C4-2B (cell line): Measurements from ENCODE around the gene CYP4F3.

Source experiments
- H3K27ac ChIP-seq: fragments of 450-650 bp; 2 replicates; pipeline ENCODE4 v1.5.1; 2017
- ZFX ChIP-seq: fragments of 450-650 bp; IDR thresholded peaks from 2 replicates; pipeline ENCODE4 v1.6.1; 2017
- TF ChIP-seq, protein P1 (sequence below): fragments of 450-650 bp; conservative IDR thresholded peaks from 2 replicates; pipeline ENCODE4 v1.5.1; 2017; ENCODE audit warnings: mild to moderate bottlenecking

The CYP4F3 gene

DNA sequence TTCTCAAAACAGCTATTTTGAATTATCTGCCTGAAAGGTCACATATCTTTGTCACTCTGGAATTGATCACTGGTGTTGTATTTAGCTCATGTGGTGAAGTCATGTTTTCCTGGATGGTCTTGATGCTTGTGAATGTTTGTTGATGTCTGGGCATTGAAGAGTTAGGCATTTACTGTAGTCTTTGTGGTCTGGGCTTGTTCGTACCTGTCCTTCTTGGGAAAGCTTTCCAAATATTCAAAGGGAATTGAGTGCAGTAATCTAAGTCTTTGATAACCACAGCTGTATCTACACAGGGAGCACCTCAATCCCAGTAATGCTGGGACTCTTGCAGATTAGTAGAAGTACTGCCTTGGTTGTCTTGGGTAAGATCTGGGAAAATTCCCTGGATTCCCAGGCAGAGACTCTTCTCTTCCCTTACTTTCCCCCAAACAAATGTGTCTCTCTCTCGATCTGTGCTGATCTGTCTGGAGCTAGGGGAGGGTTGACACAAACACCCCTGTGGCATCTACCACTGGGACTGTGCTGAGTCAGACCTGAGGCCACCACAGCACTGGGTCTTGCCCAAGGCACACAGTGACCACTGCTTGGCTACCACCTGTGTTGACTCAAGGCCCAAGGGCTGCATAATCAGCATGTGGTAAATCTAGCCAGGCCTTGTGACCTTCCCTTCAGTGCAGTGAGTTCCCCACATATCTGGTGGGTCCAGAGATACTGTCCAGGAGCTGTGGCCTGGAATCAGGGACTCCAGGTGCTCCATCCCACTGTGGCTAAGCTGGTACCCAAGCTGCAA, 5.5 kb upstream of the CYP4F3 start:
- TF ChIP-seq, protein P1, sequence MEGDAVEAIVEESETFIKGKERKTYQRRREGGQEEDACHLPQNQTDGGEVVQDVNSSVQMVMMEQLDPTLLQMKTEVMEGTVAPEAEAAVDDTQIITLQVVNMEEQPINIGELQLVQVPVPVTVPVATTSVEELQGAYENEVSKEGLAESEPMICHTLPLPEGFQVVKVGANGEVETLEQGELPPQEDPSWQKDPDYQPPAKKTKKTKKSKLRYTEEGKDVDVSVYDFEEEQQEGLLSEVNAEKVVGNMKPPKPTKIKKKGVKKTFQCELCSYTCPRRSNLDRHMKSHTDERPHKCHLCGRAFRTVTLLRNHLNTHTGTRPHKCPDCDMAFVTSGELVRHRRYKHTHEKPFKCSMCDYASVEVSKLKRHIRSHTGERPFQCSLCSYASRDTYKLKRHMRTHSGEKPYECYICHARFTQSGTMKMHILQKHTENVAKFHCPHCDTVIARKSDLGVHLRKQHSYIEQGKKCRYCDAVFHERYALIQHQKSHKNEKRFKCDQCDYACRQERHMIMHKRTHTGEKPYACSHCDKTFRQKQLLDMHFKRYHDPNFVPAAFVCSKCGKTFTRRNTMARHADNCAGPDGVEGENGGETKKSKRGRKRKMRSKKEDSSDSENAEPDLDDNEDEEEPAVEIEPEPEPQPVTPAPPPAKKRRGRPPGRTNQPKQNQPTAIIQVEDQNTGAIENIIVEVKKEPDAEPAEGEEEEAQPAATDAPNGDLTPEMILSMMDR = no peak
- no peak for TF ChIP-seq ZFX
- no peak overlapping the region for H3K27ac ChIP-seq

DNA sequence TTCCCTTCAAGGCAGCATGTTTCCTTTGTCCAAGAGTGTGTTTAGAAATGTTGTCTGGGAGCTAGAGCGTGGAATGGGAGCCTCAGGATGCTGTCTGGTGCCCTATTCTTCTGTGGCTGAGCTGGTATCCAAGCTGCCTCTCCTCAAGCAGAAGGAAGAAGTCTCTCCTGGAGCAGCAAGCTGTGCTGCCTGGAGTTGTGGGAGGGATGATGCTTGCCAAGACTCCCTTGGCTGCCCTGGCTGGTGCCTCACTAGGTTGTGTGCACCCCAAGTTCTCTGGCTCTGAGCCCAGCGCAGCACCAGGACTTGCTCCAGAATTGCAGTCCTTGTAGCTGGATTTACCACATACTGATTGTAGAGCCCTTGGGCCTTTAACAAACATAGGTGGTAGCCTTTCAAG, 4.7 kb upstream of the CYP4F3 start:
- H3K27ac ChIP-seq = no peak overlapping the region
- TF ChIP-seq, protein P1 = no peak
- TF ChIP-seq ZFX = no peak

DNA sequence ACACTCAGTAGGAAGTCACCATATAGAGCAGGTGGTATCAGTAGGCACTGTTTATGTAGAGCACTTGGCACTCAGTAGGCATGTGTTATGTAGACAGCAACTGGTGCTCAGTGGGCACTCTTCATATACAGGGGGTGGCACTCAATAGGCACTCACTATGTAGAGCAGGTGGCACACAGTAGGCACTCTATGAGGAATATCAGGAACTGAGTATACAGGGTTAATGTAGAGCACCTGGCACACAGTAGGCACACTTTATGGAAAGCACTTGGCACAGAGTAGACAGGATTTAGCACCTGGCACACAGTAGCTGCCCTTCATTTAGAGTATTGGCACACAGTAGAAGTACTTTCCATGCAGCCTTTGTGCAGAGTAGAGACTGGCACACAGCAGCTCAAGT, 1.1 kb upstream of the CYP4F3 start:
- no peak for TF ChIP-seq ZFX
- TF ChIP-seq, protein P1 = no peak
- no peak overlapping the region; the same call in 1 of the 2 replicates for H3K27ac ChIP-seq

DNA sequence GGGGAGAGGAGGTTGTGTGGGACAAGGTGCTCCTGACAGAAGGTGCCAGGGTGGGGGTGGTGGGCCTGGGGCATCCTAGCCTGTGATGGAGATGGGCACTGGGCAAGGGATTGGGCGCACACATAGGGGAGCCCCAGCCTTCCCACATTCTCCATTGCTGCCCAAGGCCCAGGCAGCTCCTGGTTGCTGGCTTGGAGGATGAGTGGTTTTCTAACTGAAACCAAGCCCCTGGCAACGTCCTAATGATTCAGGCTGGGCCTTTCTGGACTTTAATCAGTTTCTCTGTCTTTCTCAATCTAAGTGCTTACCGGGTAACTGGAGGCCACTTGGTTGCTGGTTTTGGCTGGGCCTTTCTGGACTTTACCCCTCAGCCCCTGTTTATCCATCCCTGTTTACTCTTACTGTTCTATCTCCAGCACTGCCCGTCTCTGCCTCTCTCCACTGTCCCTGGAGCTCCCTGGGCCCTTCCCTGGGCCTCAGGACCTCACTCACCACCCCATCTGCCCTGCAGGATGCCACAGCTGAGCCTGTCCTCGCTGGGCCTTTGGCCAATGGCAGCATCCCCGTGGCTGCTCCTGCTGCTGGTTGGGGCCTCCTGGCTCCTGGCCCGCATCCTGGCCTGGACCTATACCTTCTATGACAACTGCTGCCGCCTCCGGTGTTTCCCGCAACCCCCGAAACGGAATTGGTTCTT, 354 bp downstream of the CYP4F3 start:
- TF ChIP-seq, protein P1 = no peak
- TF ChIP-seq ZFX = no peak

DNA sequence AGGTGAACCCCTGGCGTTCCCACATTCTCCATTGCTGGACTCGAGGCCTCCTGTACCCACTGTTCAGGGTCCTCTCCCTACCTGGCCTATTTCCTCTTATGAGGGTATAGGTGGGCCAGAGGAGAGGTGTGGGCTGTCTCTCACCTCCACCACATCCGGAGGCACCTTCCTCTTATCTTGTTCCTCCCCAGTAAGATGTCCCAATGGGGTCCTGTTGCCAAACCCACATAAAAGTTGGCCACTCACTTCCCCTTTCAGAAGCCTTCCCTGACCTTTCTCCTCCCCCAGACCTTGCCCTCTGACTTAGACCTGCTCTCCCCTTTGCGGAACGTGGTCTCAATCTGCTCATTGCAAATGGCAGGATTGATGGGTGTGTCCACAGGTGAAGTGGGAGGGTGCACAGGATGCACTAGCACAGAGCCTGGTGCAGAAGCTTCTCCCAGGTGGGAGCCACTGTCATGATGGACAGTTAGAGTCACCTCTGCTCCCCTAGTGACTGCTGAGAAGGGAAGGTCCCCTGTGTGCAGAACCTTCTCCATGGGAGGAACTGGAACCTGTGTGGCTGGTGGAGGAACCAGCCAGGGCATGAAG, 1.3 kb downstream of the CYP4F3 start:
- H3K27ac ChIP-seq = no peak overlapping the region
- TF ChIP-seq ZFX = no peak
- TF ChIP-seq, protein P1 = no peak

More for the DNA sequence above, 354 bp downstream of the CYP4F3 start:
- H3K27ac ChIP-seq = no peak overlapping the region

DNA sequence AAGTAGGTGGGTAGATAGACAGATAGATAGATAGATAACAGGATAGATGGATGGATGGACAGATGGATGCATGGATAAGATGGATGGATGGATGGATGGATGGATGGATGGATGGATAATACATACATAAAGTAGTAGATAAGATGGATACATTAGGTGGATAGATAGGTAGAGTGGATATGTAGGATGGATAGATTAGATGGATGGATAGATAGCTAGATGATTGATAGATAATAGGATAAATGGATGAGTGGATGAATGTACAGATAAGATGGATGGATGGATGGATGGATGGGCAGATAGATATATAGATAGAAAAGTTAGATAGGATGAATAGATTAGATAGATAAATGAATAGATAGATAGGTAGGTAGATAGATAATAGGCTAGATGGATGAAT, 2.1 kb downstream of the CYP4F3 start:
- H3K27ac ChIP-seq = no peak overlapping the region
- TF ChIP-seq ZFX = no peak
- TF ChIP-seq, protein P1 = no peak

DNA sequence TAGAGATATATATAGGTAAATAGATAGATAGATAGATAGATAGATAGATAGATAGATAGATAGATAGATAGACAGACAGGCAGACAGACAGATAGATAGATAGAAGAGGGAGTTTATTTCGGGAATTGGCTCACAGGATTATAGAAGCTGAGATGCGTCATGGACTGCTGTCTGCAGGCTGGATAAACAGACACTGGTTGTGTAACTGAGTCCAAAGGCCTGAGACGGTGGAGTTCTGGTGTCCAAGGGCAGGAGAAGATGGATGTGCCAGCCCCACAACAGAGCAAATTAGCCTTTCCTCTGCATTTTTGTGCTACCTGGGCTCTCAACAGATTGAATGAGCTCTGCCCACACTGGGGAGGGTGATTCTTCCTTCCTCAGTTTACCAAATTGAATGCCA, 2.7 kb downstream of the CYP4F3 start:
- TF ChIP-seq ZFX = no peak
- TF ChIP-seq, protein P1 = no peak

More for the DNA sequence above, 2.7 kb downstream of the CYP4F3 start:
- H3K27ac ChIP-seq = no peak overlapping the region
